ENCODE results near the gene BRAF. TPM values are rescaled to one million over a fixed set of nuclear protein-coding genes. Genes with fewer than 3 reads are reported as not detected.

BRAF gene
- total and polyA plus RNA-seq, 2 donors from 2014 or later, result 8.0 to 43.9 TPM

- FAIRE-seq, result no peak
- TF ChIP-seq CTCF (IDR thresholded peaks at IDR 0.05; ENCODE audit: borderline replicate concordance, extremely low read depth, insufficient read depth), result no peak
Observed at GRCh38 chr7:140909476-140910161, 15.1 kb downstream of the BRAF start.

GRCh38 chr7:140908361-140908760 is 16.4 kb downstream of the BRAF start:
- Histone ChIP-seq H3K36me3 (ENCODE audit: control insufficient read depth in 2 of 3, insufficient read depth in 3 of 3, low read length in 3 of 3) (no peaks in the 10 kb centered on the region), H3K9me3 (ENCODE audit: control insufficient read depth in 2 of 3, insufficient read depth in 1 of 3, low read length in 3 of 3) (peaks cover 0 to 4% (median 0%) of the 10 kb centered on the region in 3 donors), H3K9ac (ENCODE audit: low read length in 3 of 3) (no peak overlapping the region), H3K27me3 (ENCODE audit: control insufficient read depth, insufficient read depth, low read length) (no peaks in the 10 kb centered on the region), H3K27ac (ENCODE audit: low read depth in 2 of 2, low read length in 2 of 2) (no peak overlapping the region), H3K4me3 (ENCODE audit: low read length in 3 of 3) (no peak overlapping the region), H3K4me1 (ENCODE audit: control insufficient read depth in 2 of 3, insufficient read depth in 2 of 3, low read depth in 1 of 3, low read length in 3 of 3) (peaks cover 0 to 4% (median 0%) of the 10 kb centered on the region in 3 donors)
- intact Hi-C loops (cut with DNase I), result no loop called here
- TF ChIP-seq CTCF (IDR thresholded peaks at IDR 0.05; ENCODE audit: borderline replicate concordance, extremely low read depth, insufficient read depth), result no peak
- peak in 1 of 5 donors; percentile 21 for DNase-seq
- FAIRE-seq, result no peak

More at GRCh38 chr7:140909476-140910161, 15.1 kb downstream of the BRAF start:
- H3K4me1 ChIP-seq (ENCODE audit: control insufficient read depth in 2 of 3, insufficient read depth in 2 of 3, low read depth in 1 of 3, low read length in 3 of 3), result peaks cover 0 to 4% (median 0%) of the 10 kb centered on the region in 3 donors
- DNase-seq, result no peak
- H3K27me3 ChIP-seq (ENCODE audit: control insufficient read depth, insufficient read depth, low read length), result no peaks in the 10 kb centered on the region
- no peak overlapping the region for H3K4me3 ChIP-seq (ENCODE audit: low read length in 3 of 3)
- intact Hi-C loops (cut with DNase I), result no loop called here
- H3K36me3 ChIP-seq (ENCODE audit: control insufficient read depth in 2 of 3, insufficient read depth in 3 of 3, low read length in 3 of 3), result no peaks in the 10 kb centered on the region
- no peaks in the 10 kb centered on the region for H3K9me3 ChIP-seq (ENCODE audit: control insufficient read depth in 2 of 3, insufficient read depth in 1 of 3, low read length in 3 of 3)
- no peak overlapping the region for H3K9ac ChIP-seq (ENCODE audit: low read length in 3 of 3)
- H3K27ac ChIP-seq (ENCODE audit: low read depth in 2 of 2, low read length in 2 of 2), result no peak overlapping the region

GRCh38 chr7:140903741-140904480 is 20.8 kb downstream of the BRAF start:
- Histone ChIP-seq H3K4me1 (ENCODE audit: control insufficient read depth in 2 of 3, insufficient read depth in 2 of 3, low read depth in 1 of 3, low read length in 3 of 3) (peaks cover 0 to 7% (median 2%) of the 10 kb centered on the region in 3 donors), H3K4me3 (ENCODE audit: low read length in 3 of 3) (no peak overlapping the region), H3K27ac (ENCODE audit: low read depth in 2 of 2, low read length in 2 of 2) (no peak overlapping the region), H3K9ac (ENCODE audit: low read length in 3 of 3) (no peak overlapping the region), H3K36me3 (ENCODE audit: control insufficient read depth in 2 of 3, insufficient read depth in 3 of 3, low read length in 3 of 3) (no peaks in the 10 kb centered on the region), H3K27me3 (ENCODE audit: control insufficient read depth, insufficient read depth, low read length) (no peaks in the 10 kb centered on the region), H3K9me3 (ENCODE audit: control insufficient read depth in 2 of 3, insufficient read depth in 1 of 3, low read length in 3 of 3) (peaks cover 0 to 7% (median 0%) of the 10 kb centered on the region in 3 donors)
- no peak for FAIRE-seq
- no peak for TF ChIP-seq CTCF (IDR thresholded peaks at IDR 0.05; ENCODE audit: borderline replicate concordance, extremely low read depth, insufficient read depth)
- no peak for DNase-seq
- intact Hi-C loops (cut with DNase I), result no loop called here
